A172 (cell line): ENCODE results near the gene RSBN1L. TPM values are rescaled to one million over a fixed set of nuclear protein-coding genes. Genes with fewer than 3 reads are reported as not detected.

ENCODE experiments used
- DNase-seq: peaks from one replicate; pipeline ENCODE4 v3.0.0-alpha.2; 2015; ENCODE audit warnings: low spot score
- total RNA-seq: library from RNA; depleted of rRNA; stranded (reverse); fragments of >200 nt; shearing (Covaris generic); gene quantifications from 2 replicates; pipeline ENCODE4 v1.2.3, GENCODE V29; 2014; rRNA removed

Gene RSBN1L
- total RNA-seq, 1 experiment from 2014 or later: 19.4 TPM

DNA sequence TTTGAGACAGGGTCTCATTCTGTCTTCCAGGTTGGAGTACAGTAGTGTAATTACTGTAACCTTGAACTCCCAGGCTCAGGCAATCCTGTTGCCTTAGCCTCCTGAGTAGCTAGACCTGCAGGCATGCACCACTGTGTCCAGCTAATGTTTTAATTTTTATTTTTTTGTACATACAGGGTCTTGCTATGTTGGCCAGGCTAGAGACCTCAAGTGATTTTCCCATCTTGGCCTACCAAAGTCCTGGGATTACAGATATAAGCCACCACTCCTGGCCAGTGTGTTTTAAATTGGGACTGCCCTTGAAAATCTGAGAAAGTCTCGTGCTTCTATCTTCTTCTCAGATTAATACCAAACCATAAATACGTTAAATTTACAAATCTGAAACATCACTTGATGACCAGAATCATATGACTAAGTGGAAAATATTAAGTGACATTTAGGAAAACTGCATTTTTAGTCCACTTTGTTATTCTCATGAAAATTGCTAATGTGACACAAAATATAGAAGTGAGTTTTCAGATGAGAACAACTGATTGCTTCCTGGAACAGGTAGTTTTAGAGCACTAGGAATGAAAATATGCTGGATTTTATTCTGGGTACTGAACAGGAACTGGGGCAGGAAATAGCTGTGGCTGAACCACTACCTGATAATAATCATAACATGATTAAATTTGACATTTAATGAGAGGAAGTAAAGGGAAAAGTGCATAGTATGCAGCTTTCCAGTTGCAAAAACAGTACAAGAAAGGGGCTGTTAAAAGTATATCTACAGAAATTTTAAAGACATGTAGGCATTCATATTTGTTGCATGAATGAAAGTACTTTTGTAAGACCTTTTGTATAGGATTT, 106.5 kb downstream of the RSBN1L start:
- DNase-seq: no peak

DNA sequence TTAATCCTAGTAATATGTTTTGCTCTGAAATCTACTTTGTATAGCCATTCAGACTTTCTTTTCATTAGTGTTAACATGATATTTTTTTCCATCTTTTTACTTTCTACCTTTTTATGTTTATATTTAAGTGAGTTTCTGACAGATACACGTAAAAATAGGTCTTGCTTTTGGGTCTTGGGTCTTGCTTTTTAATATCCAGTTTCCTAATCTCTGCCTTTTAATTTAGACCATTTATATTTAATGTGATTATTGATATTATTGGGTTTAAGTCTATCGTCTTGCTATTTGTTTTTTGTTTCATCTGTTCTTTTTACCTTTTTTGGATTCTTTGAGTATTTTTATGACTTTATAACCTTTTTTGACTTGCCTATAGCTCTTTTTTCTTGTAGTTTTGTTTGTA, 110.2 kb downstream of the RSBN1L start:
- DNase-seq: no peak

DNA sequence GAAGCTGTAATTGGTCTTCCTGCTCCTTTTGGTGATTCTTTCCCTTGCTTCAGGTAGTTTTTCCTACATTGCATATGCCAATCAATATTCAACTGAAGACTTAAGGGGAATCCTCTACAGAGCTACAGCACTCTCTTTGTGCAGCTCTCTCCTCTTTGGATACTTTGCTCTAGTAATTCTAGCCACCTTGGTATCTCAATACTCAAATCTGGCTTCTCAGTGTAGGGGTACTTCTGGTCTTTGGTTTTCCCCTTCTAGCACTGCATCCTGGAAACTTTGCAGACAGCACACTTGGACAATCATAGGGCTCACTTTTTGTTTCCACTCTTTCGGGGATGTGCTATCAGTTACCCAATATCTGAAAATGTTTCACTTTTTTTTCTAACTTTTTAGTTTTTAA, 112.3 kb downstream of the RSBN1L start:
- DNase-seq: no peak

DNA sequence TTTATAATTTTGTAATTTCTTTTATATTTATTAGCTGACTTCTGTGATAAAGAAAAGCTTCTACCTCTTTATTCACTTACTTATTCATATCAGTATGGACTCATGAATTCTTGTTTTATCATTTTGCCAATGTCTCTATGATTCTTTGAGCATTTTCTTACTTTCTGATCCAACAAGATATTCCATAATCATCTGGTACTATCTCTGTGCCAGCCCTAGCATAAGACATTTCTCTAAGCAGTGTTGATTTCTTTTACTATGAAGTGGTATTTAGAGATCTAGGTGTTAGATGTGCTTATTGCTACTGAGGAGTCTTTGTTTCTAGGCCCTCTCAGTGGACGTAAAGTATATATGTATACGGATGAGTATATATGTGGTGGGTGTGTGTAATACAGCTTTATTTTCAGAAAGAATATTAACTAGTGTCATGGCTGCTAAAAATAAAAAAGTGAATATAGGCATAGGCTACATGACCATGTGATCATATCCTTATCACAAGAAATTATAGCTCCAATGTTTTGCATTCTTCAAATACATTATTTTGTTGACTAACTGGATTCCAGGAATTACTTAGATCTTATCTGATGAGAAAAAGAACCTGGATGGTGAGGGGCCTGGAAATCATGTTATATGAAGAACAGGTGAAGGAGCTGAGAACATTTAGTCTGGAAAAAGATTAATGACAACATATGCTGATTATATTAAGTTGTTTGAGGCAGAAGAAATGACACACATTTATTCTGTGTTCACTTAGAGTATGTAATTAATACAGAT, 115.4 kb downstream of the RSBN1L start:
- peak; percentile 38 for DNase-seq

DNA sequence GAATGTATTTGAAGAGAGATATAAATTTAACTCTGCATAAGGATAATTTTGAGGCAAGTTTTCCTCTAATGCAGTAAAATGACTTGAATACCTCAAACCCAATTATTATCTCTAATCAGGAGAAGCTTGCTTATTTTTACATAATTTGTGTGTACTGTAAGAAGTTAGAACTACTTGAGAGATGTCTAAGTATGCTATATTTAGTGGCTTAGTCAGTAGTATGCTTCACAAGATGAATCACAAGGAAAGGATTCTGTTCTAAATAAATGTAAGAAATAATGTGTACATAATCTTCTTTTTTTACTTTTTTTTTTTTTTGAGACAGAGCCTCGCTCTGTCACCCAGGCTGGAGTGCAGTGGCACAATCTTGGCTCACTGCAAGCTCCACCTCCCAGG, 116.0 kb downstream of the RSBN1L start:
- peak; percentile 65 for DNase-seq

DNA sequence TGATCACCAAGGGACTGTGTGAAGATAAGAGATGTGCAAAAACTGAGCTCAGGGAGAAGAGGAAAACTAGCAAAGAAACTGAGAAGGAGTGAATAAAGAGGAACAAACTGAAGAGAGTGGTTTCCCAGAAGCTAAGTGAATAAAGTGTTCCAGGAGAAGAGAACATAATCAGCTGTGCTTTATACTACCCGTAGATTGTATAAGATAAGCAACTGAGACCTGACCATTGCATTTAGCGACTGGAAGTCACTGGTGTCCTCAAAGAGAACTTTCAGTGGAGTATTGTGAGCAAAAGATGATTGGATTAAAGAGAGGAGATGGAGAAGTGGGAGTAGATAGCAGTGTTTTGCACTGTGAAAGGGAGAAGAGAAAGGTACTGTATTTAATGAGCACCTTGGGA, 116.9 kb downstream of the RSBN1L start:
- no peak for DNase-seq

DNA sequence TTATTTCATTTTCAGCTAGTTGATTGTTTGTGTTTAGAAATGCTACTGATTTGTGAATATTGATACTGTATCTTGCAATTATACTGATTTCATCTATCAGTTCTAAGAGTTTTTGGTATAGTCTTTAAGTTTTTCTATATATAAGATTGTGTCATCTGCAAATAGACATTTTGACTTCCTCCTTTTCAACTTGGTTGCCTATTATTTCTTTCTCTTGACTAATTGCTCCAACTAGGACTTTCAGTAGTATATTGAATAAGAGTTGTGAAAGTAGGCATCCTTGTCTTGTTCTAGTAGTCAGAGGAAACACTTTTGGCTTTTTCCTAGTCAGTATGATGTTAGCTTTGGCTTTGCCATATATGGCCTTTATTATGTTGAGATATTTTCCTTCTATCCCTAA, 122.8 kb downstream of the RSBN1L start:
- no peak for DNase-seq

DNA sequence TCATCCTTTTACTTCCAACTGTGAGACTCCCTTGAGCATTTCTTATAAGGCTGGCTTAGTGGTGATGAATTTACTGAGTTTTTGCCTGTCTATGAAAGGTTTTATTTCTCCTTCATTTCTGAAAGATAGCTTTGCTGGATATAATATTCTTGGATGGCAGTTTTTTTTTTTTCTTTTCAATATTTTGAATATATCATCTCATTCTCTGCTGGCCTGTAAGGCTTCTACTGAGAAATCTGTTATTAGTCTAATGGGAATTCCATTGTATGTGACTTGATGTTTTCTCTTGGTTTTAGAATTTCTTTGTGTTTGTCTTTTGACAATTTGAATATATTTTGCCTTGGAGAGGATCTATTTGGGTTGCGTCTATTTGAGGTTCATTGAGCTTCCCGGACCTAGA, 124.7 kb downstream of the RSBN1L start:
- no peak for DNase-seq

DNA sequence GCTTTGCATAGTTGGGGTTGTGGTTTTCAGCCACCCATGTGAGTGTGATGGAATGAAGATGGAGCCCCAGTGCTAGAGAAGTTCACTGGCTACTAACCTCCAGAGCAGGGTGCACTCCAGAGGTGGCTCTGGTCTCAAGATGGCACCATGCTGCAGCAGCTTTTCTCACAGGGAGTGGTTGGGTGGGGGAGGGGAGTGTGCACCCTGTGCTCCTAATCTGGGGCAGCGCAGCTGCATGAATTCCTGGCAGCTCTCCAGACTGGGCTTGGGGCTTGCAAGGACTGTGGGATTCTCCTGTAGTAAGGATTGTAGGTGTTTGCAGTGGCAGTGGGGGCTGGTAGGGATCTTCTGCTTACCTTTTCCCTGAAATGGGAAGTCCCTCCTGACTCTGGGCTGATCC, 126.0 kb downstream of the RSBN1L start:
- no peak for DNase-seq

DNA sequence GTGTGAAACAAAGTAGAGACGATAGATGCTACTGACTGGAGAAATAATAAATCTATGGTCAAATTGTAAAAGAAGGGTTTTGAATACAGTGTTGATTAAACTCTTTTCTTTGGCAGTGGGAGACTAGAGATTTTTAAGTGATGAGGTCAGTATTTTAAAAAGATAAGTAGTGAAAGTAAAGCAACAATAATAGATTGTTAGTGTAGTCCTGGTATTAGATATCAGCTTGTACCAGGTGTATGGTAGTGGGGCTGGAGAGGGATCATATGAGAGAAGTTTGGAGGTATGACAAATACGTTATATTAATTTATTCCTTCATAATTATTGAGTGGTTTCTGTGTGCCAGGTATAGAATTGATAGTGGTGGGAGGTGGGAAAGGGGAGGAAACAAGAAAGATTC, 127.5 kb downstream of the RSBN1L start:
- no peak for DNase-seq

DNA sequence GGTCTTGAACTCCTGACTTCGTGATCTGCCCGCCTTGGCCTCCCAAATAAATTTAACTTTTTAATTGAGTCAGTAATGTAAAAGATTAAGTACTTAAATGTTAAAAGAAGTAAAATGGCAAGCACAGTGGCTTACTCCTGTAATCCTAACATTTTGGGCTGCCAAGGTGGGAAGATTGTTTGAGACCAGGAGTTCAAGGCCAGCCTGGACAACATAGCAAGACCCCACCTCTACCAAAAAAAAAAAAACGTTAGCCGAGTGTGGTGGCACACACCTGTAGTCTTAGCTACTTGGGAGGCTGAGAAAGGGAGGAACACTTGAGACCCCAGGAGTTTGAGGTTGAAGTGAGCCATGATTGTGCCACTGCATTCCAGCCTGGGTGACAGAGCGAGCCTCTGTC, 128.4 kb downstream of the RSBN1L start:
- no peak for DNase-seq

DNA sequence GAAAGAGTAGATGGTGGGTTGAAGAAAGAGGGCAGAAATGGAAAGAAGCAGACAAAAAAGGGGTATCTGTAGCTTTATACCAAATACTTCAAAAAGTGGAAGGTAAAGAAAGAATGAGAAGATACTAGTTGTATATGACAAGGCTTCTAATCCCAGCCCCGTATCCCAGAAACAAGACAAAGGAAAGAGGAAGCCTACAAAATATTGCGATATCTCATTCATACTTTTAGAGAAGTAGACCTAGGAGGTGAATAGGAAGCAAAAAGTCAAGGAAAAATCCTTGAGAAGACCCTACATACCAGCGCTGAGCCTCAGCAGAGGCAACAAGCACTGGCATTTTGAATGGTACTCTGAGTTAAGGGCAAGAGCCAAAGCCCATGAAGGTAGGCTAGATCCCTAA, 128.9 kb downstream of the RSBN1L start:
- no peak for DNase-seq

DNA sequence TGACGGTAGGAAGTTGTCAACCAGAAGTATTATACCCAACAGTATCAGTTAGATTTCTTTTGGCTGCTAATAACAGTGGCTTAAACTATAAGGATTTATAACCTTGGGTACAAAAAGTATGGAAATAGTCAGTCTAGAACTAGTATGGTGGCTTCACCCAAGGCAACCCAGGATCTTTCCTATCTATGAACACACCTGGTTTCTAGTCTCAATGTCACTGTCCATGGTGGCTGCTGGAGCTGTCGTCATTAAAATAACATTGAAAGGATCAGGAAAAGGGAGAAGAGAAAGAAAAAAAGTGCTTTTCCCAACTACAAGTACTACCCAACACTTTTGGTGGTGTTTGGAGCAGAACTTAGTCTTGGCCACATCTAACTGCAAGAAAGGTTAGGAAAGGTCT, 130.0 kb downstream of the RSBN1L start:
- no peak for DNase-seq

DNA sequence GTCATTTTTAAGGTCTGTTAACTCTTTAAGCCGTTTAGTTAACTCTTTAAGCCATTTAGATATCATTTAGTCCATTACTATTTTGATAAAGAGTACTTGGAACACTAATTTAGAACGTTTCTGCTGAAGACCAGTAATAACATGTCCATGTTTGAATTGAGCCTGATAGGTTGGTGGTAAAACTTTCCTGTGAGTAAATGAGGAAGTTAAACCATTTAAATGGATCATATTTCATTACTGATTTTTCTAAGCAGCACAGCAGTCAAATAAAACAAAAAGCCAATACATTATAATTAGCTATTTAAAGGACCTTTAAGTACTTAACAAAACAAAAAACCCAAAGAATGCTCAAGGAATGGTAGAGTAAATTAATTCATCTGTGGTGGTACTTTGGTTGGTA, 131.7 kb downstream of the RSBN1L start:
- no peak for DNase-seq

DNA sequence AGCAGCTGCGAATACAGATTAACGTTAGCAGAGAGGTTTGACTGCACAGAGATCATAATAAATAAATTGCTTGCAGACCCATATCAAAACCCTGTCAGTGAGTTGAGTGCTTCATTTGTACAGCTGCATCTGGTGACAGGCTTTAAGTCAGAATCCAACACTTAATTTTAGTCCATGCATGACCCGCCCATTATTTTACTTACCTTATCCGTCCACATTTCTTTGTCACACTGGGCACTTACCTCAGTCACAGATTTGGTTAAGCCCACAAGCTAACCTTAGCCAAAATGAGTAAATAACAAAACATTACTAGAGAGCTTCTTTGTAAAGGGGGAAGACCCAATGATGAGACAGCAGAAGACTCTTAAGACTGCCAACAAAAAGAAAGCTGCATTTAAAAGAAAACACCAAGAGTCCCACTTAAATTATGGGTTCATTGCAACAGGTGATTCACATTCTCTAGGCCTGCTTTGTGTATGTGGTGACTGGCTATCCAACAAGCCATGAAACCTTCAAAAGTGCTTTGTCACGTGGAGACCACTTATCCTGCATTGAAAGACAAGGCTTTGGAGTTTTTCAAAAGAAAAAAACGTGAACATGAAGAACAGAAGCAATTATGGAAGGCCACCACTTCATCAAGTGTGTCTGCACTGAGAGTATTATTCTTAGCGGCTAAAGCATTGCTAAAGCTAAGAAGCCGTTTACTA, 134.5 kb downstream of the RSBN1L start:
- peak; percentile 12 for DNase-seq

DNA sequence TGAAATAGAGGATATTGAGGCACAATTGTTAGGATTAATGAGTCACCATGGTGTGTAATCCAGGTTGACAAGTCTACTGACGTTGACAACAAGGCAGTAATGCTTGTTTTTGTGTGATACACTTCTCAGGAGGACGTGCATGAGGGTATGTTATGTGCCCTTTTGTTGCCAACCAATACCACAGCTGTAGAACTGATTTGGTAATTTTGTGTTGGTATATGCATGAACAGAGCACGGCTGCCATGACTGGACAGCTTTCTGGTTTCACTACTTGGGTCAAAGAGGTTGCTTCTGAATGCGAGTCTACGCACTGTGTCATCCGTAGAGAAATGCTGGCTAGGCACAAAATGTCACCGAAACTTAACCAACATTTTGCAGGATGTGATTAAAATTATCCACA, 135.2 kb downstream of the RSBN1L start:
- no peak for DNase-seq

DNA sequence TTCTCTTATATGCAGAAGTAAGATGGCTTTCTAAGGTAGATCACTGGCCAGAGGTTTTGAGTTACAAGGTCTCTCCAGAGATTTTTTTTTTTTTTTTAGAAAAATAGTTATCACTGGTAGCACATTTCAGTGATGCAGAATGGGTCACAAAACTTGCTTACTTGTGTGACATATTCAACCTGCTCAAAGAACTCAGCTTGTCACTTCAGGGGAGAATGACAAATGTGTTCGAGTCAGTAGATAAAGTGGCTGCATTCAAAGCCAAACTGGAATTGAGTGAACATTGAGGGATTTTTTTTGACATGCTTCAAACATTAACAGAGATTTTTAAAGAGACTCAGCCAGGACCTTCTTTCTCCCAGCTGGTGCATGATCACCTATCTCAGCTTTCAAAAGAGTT, 135.7 kb downstream of the RSBN1L start:
- DNase-seq: no peak

Other genes with a start within 250 kb of the RSBN1L start
- gene PTPN12, start 159.2 kb upstream of the RSBN1L start, total RNA-seq: 28.3 and 30.3 TPM in 2 replicates
- gene TMEM60, start 102.0 kb downstream of the RSBN1L start, total RNA-seq: 55.6 and 65.4 TPM in 2 replicates
- 95.4 and 108 TPM in 2 replicates for gene PHTF2, start 102.3 kb downstream of the RSBN1L start, total RNA-seq